ENCODE measurements around the gene RBM4. TPM values are rescaled to one million over a fixed set of nuclear protein-coding genes. Genes with fewer than 3 reads are reported as not detected.
"Not testable (repeated sequence)": the region's sequence is repeated elsewhere in the genome, so short reads cannot be mapped to it uniquely, and the experiment has no call there.

RBM4 gene
- total RNA-seq, 4 donors from 2014 or later: 104 to 147 (median 131) TPM

DNA sequence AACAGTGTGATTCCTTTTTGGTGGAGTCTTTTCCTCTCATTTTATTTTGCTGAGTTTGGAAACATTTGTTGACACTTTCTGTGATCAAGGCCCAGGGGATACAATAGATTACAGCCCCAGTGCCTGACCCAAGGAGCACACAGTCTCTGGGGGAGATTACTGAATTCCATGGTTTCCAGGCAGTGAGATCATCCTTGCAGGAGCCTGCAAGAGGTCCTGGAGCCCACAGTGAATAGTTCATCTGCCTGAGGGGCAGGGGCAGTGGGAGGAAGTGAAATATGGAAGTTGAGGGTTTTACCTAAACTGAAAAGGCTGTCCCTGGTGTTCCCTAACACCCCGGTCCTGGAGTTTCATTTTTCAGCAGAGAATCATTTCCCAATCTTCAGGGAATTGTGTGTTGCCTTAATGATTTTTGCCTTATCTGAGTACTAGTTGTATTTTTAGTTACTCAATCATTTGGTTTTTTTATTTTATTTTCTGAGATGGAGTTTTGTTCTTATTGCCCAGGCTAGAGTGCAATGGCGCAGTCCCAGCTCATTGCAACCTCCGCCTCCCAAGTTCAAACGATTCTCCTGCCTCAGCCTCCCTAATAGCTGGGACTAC lies 37.8 kb upstream of the RBM4 start:
- peaks cover 6 to 9% of the 10 kb centered on the region in 2 donors for H3K36me3 ChIP-seq
- DNase-seq: no peak

DNA sequence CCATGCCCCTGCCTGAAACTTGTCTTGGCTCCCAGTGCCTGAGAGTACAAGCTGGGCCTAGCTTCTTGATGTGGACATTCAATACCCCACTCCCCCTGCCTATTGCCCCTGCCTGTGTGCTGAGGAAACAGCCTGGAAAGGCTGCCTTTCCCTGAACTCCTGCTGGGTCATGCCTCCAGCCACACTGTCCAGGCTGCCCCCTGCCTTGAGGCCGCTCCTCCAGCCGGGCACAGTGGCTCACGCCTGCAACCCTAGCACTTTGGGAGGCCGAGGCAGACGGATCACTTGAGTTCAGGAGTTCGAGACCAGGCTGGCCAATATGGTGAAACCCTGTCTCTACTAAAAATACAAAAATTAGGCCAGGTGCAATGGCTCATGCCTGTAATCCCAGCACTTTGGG lies 35.4 kb upstream of the RBM4 start:
- TF ChIP-seq POLR2A (IDR thresholded peaks at IDR 0.05): no peak
- TF ChIP-seq, protein P1, sequence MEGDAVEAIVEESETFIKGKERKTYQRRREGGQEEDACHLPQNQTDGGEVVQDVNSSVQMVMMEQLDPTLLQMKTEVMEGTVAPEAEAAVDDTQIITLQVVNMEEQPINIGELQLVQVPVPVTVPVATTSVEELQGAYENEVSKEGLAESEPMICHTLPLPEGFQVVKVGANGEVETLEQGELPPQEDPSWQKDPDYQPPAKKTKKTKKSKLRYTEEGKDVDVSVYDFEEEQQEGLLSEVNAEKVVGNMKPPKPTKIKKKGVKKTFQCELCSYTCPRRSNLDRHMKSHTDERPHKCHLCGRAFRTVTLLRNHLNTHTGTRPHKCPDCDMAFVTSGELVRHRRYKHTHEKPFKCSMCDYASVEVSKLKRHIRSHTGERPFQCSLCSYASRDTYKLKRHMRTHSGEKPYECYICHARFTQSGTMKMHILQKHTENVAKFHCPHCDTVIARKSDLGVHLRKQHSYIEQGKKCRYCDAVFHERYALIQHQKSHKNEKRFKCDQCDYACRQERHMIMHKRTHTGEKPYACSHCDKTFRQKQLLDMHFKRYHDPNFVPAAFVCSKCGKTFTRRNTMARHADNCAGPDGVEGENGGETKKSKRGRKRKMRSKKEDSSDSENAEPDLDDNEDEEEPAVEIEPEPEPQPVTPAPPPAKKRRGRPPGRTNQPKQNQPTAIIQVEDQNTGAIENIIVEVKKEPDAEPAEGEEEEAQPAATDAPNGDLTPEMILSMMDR (IDR thresholded peaks at IDR 0.05): no peak
- DNase-seq: no peak
- H3K4me1 ChIP-seq: peaks cover 0 to 7% of the 10 kb centered on the region in 2 donors
- peaks cover 9 to 13% of the 10 kb centered on the region in 2 donors for H3K36me3 ChIP-seq
- H3K4me3 ChIP-seq (replicated peaks in 1 of 3): no peak overlapping the region
- intact Hi-C loops (cut with DNase I): no loop called here
- H3K27me3 ChIP-seq: no peaks in the 10 kb centered on the region
- WGBS, 2 donors: 100% methylated on average over 6 of the region's 6 CpGs; no CpG with 5 or more reads in 1 of the 2 donors
- no peaks in the 10 kb centered on the region for H3K9me3 ChIP-seq
- no peak overlapping the region for H3K27ac ChIP-seq

More for the DNA sequence above, 37.8 kb upstream of the RBM4 start:
- H3K4me1 ChIP-seq: peaks cover 0 to 3% of the 10 kb centered on the region in 2 donors
- no peaks in the 10 kb centered on the region for H3K9me3 ChIP-seq
- H3K4me3 ChIP-seq (replicated peaks in 1 of 3): no peak overlapping the region
- WGBS, 2 donors: 88 to 91% methylated on average over 4 of the region's 4 CpGs
- no peak for TF ChIP-seq POLR2A (IDR thresholded peaks at IDR 0.05)
- TF ChIP-seq, protein P1 (IDR thresholded peaks at IDR 0.05): no peak
- intact Hi-C loops (cut with DNase I): no loop called here
- H3K27ac ChIP-seq: no peak overlapping the region
- no peaks in the 10 kb centered on the region for H3K27me3 ChIP-seq

DNA sequence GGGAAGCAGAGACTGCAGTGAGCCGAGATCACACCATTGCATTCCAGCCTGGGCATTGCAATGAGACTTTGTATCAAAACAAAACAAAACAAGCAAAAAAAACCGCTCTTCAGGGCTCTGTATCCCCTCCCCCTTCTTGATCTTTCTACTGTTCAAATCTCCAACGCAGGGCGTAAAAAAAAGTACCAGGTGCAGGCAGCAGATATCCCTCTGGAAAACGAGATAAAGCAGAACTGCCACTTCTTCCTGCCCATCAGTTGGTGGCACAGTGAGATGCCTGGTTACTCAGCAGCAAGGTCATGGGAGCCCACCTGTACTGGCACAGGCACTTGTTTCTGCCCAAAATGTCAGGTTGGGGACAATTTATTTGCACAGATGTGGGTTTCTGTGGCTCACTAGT lies 34.3 kb upstream of the RBM4 start:
- Histone ChIP-seq H3K27ac (no peak overlapping the region), H3K36me3 (peaks cover 9 to 13% of the 10 kb centered on the region in 2 donors), H3K27me3 (no peaks in the 10 kb centered on the region), H3K9me3 (no peaks in the 10 kb centered on the region), H3K4me3 (replicated peaks in 1 of 3) (no peak overlapping the region), H3K4me1 (peaks cover 0 to 7% of the 10 kb centered on the region in 2 donors)
- 91% methylated on average over 5 of the region's 5 CpGs for WGBS, 2 donors
- TF ChIP-seq, protein P1 (IDR thresholded peaks at IDR 0.05): no peak
- TF ChIP-seq POLR2A (IDR thresholded peaks at IDR 0.05): no peak
- DNase-seq: no peak
- intact Hi-C loops (cut with DNase I): no loop called here

DNA sequence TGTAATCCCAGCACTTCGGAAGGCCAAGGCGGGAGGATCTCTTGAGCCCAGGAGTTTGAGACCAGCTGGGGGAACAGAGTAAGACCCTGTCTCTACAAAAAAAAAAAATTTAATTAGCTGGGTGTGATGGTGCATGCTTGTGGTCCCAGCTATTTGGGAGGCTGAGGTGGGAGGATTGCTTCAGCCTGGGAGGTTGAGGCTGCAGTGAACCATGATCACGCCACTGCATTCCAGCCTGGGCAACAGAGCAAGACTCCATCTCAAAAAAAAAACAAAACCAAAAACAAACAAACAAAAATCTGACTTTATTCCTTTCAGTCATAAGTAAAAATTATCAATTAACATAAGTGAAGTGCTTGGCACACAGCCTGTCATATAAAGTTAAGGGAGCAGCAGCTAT lies 31.9 kb upstream of the RBM4 start:
- H3K4me3 ChIP-seq (replicated peaks in 1 of 3); H3K27me3 ChIP-seq; intact Hi-C loops (cut with DNase I); DNase-seq; H3K4me1 ChIP-seq; H3K9me3 ChIP-seq: not testable (repeated sequence)
- H3K36me3 ChIP-seq: peaks cover 9 to 13% of the 10 kb centered on the region in 2 donors
- H3K27ac ChIP-seq: peak overlapping the region in 2 of 3 donors; percentile 28 to 63
- 96 to 100% methylated on average over 3 of the region's 3 CpGs for WGBS, 2 donors

DNA sequence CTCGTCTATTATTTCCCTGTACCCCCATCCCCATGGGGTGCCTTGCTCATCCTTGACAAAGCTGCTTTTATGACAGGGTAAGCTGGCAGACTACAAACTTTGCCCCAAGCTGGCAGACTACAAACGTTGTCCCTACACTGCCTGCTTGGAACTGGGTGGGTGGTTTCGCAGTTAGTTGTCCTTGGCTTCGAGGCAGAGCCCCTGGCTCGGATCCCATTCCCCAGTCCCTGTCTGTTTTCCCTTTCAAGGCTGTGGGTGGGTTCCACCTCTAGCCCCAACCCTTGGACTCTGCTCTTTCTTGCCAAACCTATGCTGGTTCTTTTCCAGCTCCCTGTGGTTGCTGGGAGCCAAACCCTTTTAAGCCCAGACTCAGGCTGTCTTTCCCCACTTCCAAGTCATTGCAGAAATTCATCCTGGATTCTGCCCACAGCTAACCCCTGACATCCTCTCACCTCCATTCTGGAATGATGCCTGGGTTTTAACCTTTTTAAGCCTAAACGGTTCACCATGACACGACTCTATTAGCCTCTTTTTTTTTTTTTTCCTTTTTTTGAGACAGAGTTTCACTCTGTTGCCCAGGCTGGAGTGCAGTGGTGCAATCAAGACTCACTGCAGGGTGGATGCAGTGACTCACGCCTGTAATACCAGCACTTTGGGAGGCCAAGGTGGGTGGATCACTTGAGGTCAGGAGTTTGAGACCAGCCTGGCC lies 31.2 kb upstream of the RBM4 start:
- 46 to 71% methylated on average over 8 of the region's 8 CpGs for WGBS, 2 donors
- no peak overlapping the region for H3K4me3 ChIP-seq (replicated peaks in 1 of 3)
- H3K27me3 ChIP-seq: no peaks in the 10 kb centered on the region
- H3K4me1 ChIP-seq: peaks cover 0 to 7% of the 10 kb centered on the region in 2 donors
- DNase-seq: peak; percentile 20 to 46
- H3K9me3 ChIP-seq: no peaks in the 10 kb centered on the region
- intact Hi-C loops (cut with DNase I): no loop called here
- H3K27ac ChIP-seq: peak overlapping the region; percentile 28 to 63 (median 32)
- H3K36me3 ChIP-seq: peaks cover 9 to 13% of the 10 kb centered on the region in 2 donors
- TF ChIP-seq, protein P1 (IDR thresholded peaks at IDR 0.05): no peak
- no peak for TF ChIP-seq POLR2A (IDR thresholded peaks at IDR 0.05)
